G401.6 (cell line): ENCODE data around the gene FBXW8.
"Not testable (repeated sequence)": the region's sequence is repeated elsewhere in the genome, so short reads cannot be mapped to it uniquely, and the experiment has no call there.

Experiments used
- FAIRE-seq: peaks from 2 replicates; lab custom pipeline; 2012; peaks lifted over from hg19 to GRCh38; lab: Jason Lieb, UNC

FBXW8 gene

GRCh38 chr12:117040496-117040895 is 129.7 kb downstream of the FBXW8 start:
- FAIRE-seq, result no peak

GRCh38 chr12:117041798-117042170 is 131.0 kb downstream of the FBXW8 start:
- no peak for FAIRE-seq

GRCh38 chr12:117042171-117042842 is 131.6 kb downstream of the FBXW8 start:
- FAIRE-seq, result no peak

- FAIRE-seq, result no peak
Measured at GRCh38 chr12:117042862-117043261, 132.1 kb downstream of the FBXW8 start.

- FAIRE-seq, result no peak
Measured at GRCh38 chr12:117044311-117044710, 133.6 kb downstream of the FBXW8 start.

- FAIRE-seq, result no peak
Measured at GRCh38 chr12:117044790-117045159, 134.0 kb downstream of the FBXW8 start.

GRCh38 chr12:117045160-117046010 is 134.6 kb downstream of the FBXW8 start:
- no peak for FAIRE-seq

GRCh38 chr12:117046011-117046369 is 135.2 kb downstream of the FBXW8 start:
- FAIRE-seq, result no peak

GRCh38 chr12:117046425-117046824 is 135.7 kb downstream of the FBXW8 start:
- FAIRE-seq, result no peak

GRCh38 chr12:117046861-117047530 is 136.2 kb downstream of the FBXW8 start:
- no peak for FAIRE-seq

- FAIRE-seq, result no peak
Measured at GRCh38 chr12:117047810-117048584, 137.2 kb downstream of the FBXW8 start.

- no peak for FAIRE-seq
Measured at GRCh38 chr12:117048585-117048904, 137.8 kb downstream of the FBXW8 start.

GRCh38 chr12:117049295-117049694 is 138.5 kb downstream of the FBXW8 start:
- FAIRE-seq, result no peak

GRCh38 chr12:117050060-117050459 is 139.3 kb downstream of the FBXW8 start:
- FAIRE-seq, result no peak

GRCh38 chr12:117051380-117051779 is 140.6 kb downstream of the FBXW8 start:
- no peak for FAIRE-seq

- no peak for FAIRE-seq
Measured at GRCh38 chr12:117052386-117053049, 141.8 kb downstream of the FBXW8 start.

- FAIRE-seq, result no peak
Measured at GRCh38 chr12:117053050-117053400, 142.3 kb downstream of the FBXW8 start.

- no peak for FAIRE-seq
Measured at GRCh38 chr12:117053597-117054201, 142.9 kb downstream of the FBXW8 start.

- no peak for FAIRE-seq
Measured at GRCh38 chr12:117054279-117054678, 143.5 kb downstream of the FBXW8 start.

GRCh38 chr12:117057626-117058025 is 146.9 kb downstream of the FBXW8 start:
- not testable (repeated sequence) for FAIRE-seq

GRCh38 chr12:117058442-117059072 is 147.8 kb downstream of the FBXW8 start:
- no peak for FAIRE-seq
